Fibroblast of lung (primary cell): ENCODE data around the gene MACROD2. TPM values are rescaled to one million over a fixed set of nuclear protein-coding genes. Genes with fewer than 3 reads are reported as not detected.

Source experiments
- DNase-seq, 2 donors: peaks; one replicate each; pipeline versions ENCODE4 v3.0.0 to v3.0.0-alpha.2; 2010; ENCODE audit warnings: low read depth in 2 of 2
- H2AFZ ChIP-seq: 2 replicates; pipeline ENCODE4 v1.5.1; 2012; ENCODE audit warnings: low read length, control low read depth, inconsistent platforms
- H3K27ac ChIP-seq: 2 replicates; pipeline ENCODE4 v1.5.1; 2011; ENCODE audit warnings: low read length, control low read depth; ENCODE audit not compliant: insufficient read depth
- H3K27me3 ChIP-seq: 2 replicates; pipeline ENCODE4 v1.5.1; 2011; ENCODE audit warnings: mild to moderate bottlenecking, low read length; ENCODE audit not compliant: control insufficient read depth, insufficient read depth
- H3K36me3 ChIP-seq: 2 replicates; pipeline ENCODE4 v1.5.1; 2011; ENCODE audit warnings: low read length; ENCODE audit not compliant: control insufficient read depth, insufficient read depth
- H3K4me1 ChIP-seq: 2 replicates; pipeline ENCODE4 v1.5.1; 2011; ENCODE audit warnings: low read length; ENCODE audit not compliant: control insufficient read depth, insufficient read depth; ENCODE audit errors: extremely low read depth
- H3K4me2 ChIP-seq: 2 replicates; pipeline ENCODE4 v1.5.1; 2011; ENCODE audit warnings: low read length, control low read depth; ENCODE audit not compliant: insufficient read depth; ENCODE audit errors: extremely low read depth
- H3K4me3 ChIP-seq, 4 experiments: fragments of 200-600 bp in 1 of 4; sonication (generic) in 1 of 4; replicated peaks in 1 of 4; 2 replicates each; pipeline ENCODE4 v1.5.1; 2011 to 2016; ENCODE audit warnings: low read length in 4 of 4, low read depth in 3 of 4, mild to moderate bottlenecking in 3 of 4, control low read depth in 2 of 4, inconsistent platforms in 1 of 4, mixed read lengths in 1 of 4; ENCODE audit not compliant: insufficient read depth in 1 of 4; ENCODE audit errors: control extremely low read depth in 1 of 4
- H3K79me2 ChIP-seq: 2 replicates; pipeline ENCODE4 v1.5.1; 2012; ENCODE audit warnings: mild to moderate bottlenecking, low read length, inconsistent platforms; ENCODE audit not compliant: control insufficient read depth, insufficient read depth
- H3K9ac ChIP-seq: 2 replicates; pipeline ENCODE4 v1.5.1; 2011; ENCODE audit warnings: mild to moderate bottlenecking, low read length, control low read depth; ENCODE audit not compliant: insufficient read depth
- H3K9me3 ChIP-seq: 2 replicates; pipeline ENCODE4 v1.5.1; 2012; ENCODE audit warnings: low read depth, low read length; ENCODE audit not compliant: control insufficient read depth, insufficient read depth
- H4K20me1 ChIP-seq: 2 replicates; pipeline ENCODE4 v1.5.1; 2011; ENCODE audit warnings: low read length; ENCODE audit not compliant: control insufficient read depth, insufficient read depth; ENCODE audit errors: extremely low read depth
- EZH2 ChIP-seq: IDR thresholded peaks from 2 replicates; pipeline ENCODE4 v1.5.1; 2012; ENCODE audit warnings: low read length, control low read depth, mild to moderate bottlenecking; ENCODE audit errors: missing control alignments
- polyA plus RNA-seq, 2 donors: library from polyadenylated mRNA; depleted of rRNA in 1 of 2; stranded (reverse) in 1 of 2; unstranded in 1 of 2; fragments of >200 nt; gene quantifications; 2 replicates each; pipeline ENCODE4 v1.2.1, GENCODE V29; 2011 to 2012; ENCODE audit warnings: missing spikeins in 1 of 2
- total RNA-seq: library from RNA; depleted of rRNA; stranded (reverse); fragments of >200 nt; gene quantifications from 2 replicates; pipeline ENCODE4 v1.2.1, GENCODE V29; 2014
- TF ChIP-seq, protein P1 (sequence below), 2 donors: IDR thresholded peaks in 1 of 2; conservative IDR thresholded peaks in 1 of 2; 1 replicate in 1 of 2; 2 replicates in 1 of 2; pipeline ENCODE4 v1.5.1; 2011 to 2012; ENCODE audit warnings: low read length in 2 of 2, control low read depth in 1 of 2, inconsistent platforms in 1 of 2, low read depth in 1 of 2, mild to moderate bottlenecking in 1 of 2

Gene MACROD2
- total and polyA plus RNA-seq, 2 donors (not counting 1 experiment from before 2014, with no cell fraction given) = 0.54 to 1.7 TPM

DNA sequence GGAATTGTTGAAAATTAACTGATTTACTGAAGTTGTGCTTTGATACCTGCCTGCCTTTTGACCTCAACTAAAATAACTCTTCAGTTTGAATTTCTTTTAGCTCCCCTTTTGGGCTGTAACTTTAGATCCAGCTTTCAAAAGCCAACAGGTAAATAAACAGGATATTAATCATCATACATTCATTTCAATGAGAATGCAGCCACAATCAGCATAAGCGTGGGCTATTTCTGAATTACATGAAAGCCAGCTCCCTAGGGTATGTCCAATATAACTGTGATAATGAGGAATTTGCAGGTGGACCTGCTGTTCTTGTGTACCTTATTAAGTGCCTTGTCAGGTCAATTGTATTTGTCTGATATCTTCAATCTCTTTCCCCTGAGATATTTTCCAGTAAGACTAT lies 1747.3 kb downstream of the MACROD2 start:
- no peaks in the 10 kb centered on the region for H3K4me1 ChIP-seq
- H3K27ac ChIP-seq = no peak overlapping the region
- no peak overlapping the region for H3K9ac ChIP-seq
- no peaks in the 10 kb centered on the region for H3K36me3 ChIP-seq
- no peak overlapping the region for H2AFZ ChIP-seq
- H3K79me2 ChIP-seq = no peaks in the 10 kb centered on the region
- H3K27me3 ChIP-seq = no peaks in the 10 kb centered on the region
- no peak for DNase-seq
- no peak overlapping the region for H3K4me2 ChIP-seq
- no peaks in the 10 kb centered on the region for H4K20me1 ChIP-seq
- H3K9me3 ChIP-seq = no peaks in the 10 kb centered on the region
- TF ChIP-seq EZH2 = no peak
- TF ChIP-seq, protein P1, sequence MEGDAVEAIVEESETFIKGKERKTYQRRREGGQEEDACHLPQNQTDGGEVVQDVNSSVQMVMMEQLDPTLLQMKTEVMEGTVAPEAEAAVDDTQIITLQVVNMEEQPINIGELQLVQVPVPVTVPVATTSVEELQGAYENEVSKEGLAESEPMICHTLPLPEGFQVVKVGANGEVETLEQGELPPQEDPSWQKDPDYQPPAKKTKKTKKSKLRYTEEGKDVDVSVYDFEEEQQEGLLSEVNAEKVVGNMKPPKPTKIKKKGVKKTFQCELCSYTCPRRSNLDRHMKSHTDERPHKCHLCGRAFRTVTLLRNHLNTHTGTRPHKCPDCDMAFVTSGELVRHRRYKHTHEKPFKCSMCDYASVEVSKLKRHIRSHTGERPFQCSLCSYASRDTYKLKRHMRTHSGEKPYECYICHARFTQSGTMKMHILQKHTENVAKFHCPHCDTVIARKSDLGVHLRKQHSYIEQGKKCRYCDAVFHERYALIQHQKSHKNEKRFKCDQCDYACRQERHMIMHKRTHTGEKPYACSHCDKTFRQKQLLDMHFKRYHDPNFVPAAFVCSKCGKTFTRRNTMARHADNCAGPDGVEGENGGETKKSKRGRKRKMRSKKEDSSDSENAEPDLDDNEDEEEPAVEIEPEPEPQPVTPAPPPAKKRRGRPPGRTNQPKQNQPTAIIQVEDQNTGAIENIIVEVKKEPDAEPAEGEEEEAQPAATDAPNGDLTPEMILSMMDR (conservative IDR thresholded peaks at IDR 0.05 in 1 of 2, IDR thresholded peaks at IDR 0.05 in 1 of 2; ENCODE audit: low read depth in 1 of 2, low read length in 2 of 2) = no peak
- H3K4me3 ChIP-seq = no peak overlapping the region

DNA sequence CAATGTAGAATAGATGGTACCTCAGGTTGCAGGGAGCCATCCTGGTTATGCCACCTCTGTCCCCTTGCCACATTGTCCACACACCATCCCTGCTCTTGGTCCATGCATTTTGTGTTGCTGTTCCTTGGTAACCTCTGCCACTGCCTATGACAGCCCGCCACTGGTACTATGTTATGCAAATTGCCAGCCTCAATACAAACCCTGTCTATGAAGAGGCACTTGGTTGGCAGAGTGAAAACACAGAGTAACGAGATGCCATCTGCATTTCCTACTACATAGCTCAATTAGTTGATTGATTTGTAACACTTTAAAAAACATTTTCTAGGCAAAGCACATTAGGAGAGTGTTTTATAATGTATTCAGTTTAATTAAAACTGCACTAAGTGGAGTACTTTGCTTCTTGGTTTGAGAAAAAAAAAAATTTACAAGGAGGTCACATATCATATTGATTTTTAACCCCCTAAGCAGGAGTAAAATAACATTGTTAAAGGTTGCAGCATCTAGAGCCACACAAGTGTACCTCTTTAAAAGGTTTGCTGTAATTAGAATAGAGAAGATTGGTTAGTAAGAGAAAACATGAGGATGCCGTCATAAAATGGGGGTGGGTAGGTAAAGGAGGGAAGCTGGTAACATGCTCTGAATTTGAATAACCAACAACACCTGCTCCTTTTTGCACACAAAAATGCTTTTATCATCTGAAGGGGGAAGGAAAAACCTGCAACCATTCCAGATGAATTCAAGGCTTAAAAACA lies 1760.9 kb downstream of the MACROD2 start:
- Histone ChIP-seq H3K27me3 (no peaks in the 10 kb centered on the region), H3K4me1 (no peaks in the 10 kb centered on the region), H3K79me2 (no peaks in the 10 kb centered on the region), H3K4me2 (no peak overlapping the region), H2AFZ (no peak overlapping the region), H3K27ac (no peak overlapping the region), H3K9me3 (no peaks in the 10 kb centered on the region), H3K9ac (no peak overlapping the region), H3K36me3 (no peaks in the 10 kb centered on the region), H4K20me1 (no peaks in the 10 kb centered on the region), H3K4me3 (no peak overlapping the region)
- no peak for DNase-seq
- TF ChIP-seq EZH2 = no peak
- TF ChIP-seq, protein P1 (conservative IDR thresholded peaks at IDR 0.05 in 1 of 2, IDR thresholded peaks at IDR 0.05 in 1 of 2; ENCODE audit: low read depth in 1 of 2, low read length in 2 of 2) = no peak

DNA sequence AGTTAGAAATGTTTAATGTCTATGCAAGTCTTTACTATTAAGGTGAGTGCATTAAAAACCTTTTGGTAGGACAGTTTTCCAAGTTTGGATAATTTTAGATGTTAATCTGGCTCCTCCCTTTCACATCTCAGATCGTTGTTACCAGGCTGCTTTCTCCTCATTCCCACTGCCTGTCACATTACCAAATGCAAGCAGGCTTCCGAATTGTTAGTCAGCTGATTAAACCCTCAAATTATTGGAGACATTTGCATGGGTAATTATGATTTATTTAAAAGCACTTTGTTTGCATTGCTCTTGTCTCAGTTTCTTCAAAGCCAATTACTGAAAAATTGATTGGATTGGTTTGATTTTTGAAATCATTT lies 1761.4 kb downstream of the MACROD2 start:
- H3K9me3 ChIP-seq = no peaks in the 10 kb centered on the region
- H4K20me1 ChIP-seq = no peaks in the 10 kb centered on the region
- H3K36me3 ChIP-seq = no peaks in the 10 kb centered on the region
- H3K4me1 ChIP-seq = no peaks in the 10 kb centered on the region
- no peaks in the 10 kb centered on the region for H3K79me2 ChIP-seq
- TF ChIP-seq, protein P1 (conservative IDR thresholded peaks at IDR 0.05 in 1 of 2, IDR thresholded peaks at IDR 0.05 in 1 of 2; ENCODE audit: low read depth in 1 of 2, low read length in 2 of 2) = no peak
- TF ChIP-seq EZH2 = no peak
- no peak overlapping the region for H3K9ac ChIP-seq
- H3K27ac ChIP-seq = no peak overlapping the region
- no peak overlapping the region for H3K4me2 ChIP-seq
- no peaks in the 10 kb centered on the region for H3K27me3 ChIP-seq
- DNase-seq = no peak
- no peak overlapping the region for H3K4me3 ChIP-seq
- no peak overlapping the region for H2AFZ ChIP-seq
